HG03045 (cell line): ENCODE measurements around the gene KCNAB3.

Source experiments
- ATAC-seq: cut with Tn5 transposase; IDR thresholded peaks from one replicate; pipeline ENCODE4 v1.9.1; 2021; ENCODE audit warnings: mild to moderate bottlenecking, moderate library complexity; ENCODE audit not compliant: unreplicated experiment

The KCNAB3 gene

GRCh38 chr17:7881276-7882054 is 48.2 kb downstream of the KCNAB3 start:
- no peak for ATAC-seq

- no peak for ATAC-seq
Observed at GRCh38 chr17:7880076-7880868, 49.4 kb downstream of the KCNAB3 start.

DNA sequence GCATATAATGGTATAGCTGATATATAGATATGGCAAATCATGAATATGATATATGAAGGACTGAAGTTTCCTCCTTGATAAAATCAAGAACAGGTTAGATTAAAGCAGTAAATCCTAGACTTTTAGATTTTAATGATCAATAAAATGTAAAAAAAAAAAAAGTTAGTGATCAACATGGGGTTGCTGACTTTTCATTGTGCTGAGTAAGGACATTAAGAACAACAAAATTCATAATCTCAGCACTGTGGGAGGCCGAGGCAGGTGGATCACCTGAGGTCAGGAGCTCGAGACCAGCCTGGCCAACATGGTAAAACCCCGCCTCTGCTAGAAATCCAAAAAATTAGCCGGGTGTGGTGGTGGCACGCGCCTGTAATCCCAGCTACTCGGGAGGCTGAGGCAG is 51.4 kb downstream of the KCNAB3 start:
- no peak for ATAC-seq

- no peak for ATAC-seq
Observed at GRCh38 chr17:7875804-7876370, 53.8 kb downstream of the KCNAB3 start.

GRCh38 chr17:7873051-7873450 is 56.6 kb downstream of the KCNAB3 start:
- ATAC-seq = no peak
